GM12801 (cell line): ENCODE data around the gene HMGB2.

Source experiments
- CTCF ChIP-seq: IDR thresholded peaks from one replicate; pipeline ENCODE4 v1.5.1; 2011; ENCODE audit warnings: control low read depth; ENCODE audit not compliant: insufficient read length; ENCODE audit errors: extremely low read depth

The HMGB2 gene

DNA sequence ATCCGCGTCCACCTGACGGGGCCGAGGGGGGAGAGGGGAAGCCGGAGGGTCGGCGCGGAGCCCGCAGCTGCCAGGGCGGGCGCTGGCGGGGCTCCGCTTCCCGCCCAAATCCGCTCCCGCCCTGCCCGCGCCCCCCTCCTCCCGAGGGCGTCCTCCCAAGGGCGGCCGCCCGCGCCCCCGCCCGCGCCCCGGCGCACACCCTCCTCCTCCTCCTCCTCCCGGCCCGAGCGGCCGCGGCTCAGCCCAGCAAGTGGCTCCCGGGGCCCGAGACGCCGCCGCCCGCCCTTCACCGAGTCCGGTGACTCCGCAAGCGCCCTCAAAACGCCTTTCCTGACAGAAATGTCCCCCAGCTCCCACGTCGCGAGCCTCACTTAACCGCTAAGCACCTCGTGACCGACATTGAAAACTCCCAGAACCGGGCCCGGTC is 487 bp downstream of the HMGB2 start:
- TF ChIP-seq CTCF: no peak

DNA sequence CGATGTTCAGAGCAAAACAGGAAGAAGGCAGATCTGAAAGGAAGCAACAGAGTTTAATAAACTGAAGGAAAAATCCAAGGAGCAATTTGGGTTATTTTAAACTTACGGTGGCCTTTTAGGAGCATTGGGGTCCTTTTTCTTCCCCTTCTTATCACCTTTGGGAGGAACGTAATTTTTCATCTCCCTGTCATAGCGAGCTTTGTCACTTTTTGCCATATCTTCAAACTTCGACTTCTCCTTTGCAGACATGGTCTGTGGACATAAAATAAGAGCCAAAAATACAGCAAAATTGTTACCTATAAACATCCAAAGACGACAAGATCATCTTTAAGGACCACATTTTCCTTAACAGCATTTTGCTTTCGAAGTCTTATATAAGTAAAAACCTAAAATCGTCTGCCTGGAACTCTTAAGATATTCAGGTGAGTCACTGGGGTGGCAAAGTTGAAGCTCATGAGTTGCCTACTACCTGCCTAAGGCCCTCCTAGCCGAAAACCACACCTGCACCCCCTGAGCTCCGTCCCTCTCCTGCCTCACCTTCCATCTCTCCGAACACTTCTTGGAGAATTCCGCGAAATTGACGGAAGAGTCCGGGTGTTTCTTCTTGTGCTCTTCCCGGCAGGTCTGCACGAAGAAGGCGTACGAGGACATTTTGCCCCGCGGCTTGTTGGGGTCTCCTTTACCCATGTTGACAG is 1.0 kb downstream of the HMGB2 start:
- no peak for TF ChIP-seq CTCF

DNA sequence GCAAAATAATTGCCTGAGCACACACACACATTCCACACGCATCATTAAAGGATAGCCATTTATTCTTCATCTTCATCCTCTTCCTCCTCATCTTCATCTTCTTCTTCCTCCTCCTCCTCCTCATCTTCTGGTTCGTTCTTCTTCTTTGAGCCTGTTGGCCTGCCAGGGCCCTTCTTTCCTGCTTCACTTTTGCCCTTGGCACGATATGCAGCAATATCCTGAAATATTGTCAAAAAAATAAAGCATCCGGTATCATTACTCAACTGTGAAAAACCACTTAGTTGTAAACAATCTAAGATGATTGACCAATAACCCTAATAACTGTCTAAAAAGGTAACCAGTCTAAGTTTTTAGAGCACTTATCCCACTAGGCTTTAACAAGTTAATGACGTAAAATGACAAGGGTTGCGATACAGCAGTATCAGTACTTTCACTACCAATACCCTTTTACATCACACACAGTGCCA is 2.1 kb downstream of the HMGB2 start:
- no peak for TF ChIP-seq CTCF

DNA sequence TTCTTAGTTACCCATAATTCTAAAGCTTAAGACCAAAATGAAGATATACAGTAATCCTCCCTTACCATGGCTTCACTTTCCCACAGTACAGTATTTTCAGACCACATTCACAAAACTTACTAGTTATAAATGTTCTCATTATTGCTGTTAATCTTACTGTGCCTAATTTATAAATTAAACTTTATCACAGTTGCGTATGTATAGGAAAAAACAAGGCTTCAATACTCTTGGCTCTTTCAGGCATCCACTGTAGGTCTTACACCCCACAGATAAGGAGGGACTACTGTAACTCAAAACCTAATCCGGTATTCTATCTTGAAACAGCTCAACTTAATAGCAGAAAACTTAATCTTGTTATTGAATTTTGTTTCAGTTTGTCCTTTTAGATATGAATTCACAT is 3.6 kb downstream of the HMGB2 start:
- no peak for TF ChIP-seq CTCF

GRCh38 chr4:173328236-173328901 is 5.8 kb downstream of the HMGB2 start:
- no peak for TF ChIP-seq CTCF

GRCh38 chr4:173325007-173325736 is 9.0 kb downstream of the HMGB2 start:
- no peak for TF ChIP-seq CTCF

DNA sequence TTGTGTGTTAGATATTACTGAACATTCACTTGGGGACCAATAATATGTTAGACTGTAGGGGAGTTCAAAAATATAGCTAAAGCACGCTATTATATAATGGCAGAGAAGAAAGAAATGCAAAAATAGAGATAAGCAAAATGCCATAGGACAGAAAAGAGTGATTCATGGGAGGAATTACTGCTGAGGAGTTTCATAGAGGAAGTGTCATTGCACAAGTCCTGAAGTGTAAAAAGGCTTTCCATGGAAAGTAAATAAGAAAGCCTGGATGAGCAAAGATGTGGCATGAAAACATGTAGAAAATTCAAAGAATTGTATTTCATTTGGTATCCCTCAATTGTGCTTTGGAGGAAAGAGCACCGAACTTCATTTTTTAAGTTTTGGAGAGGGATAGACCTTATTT is 14.5 kb downstream of the HMGB2 start:
- TF ChIP-seq CTCF: no peak
